GM12878 (cell line): ENCODE results near the gene VDR. TPM values are rescaled to one million over a fixed set of nuclear protein-coding genes. Genes with fewer than 3 reads are reported as not detected.
A peak's percentile ranks its signal among the peaks of the same experiment; 100 is the strongest.

Source experiments
- BACH1 ChIP-seq: fragments of 450-650 bp; IDR thresholded peaks from 2 replicates; pipeline ENCODE4 v1.6.1; 2017; ENCODE audit warnings: mild to moderate bottlenecking, borderline replicate concordance
- CREB1 ChIP-seq: IDR thresholded peaks from 2 replicates; pipeline ENCODE4 v1.6.1; 2012; ENCODE audit warnings: low read depth, mild to moderate bottlenecking, inconsistent platforms
- CUX1 ChIP-seq: IDR thresholded peaks from 2 replicates; pipeline ENCODE4 v1.6.1; 2012; ENCODE audit warnings: improper control_type of control experiment, low read depth, low read length; ENCODE audit not compliant: insufficient replicate concordance
- HDGF ChIP-seq: fragments of 450-650 bp; IDR thresholded peaks from 2 replicates; pipeline ENCODE4 v1.6.1; 2016; ENCODE audit warnings: antibody characterized with exemption
- IKZF2 ChIP-seq, 2 experiments: fragments of 450-650 bp; IDR thresholded peaks; 2 replicates each; pipeline ENCODE4 v1.6.1; 2017; ENCODE audit warnings: mild to moderate bottlenecking in 2 of 2, moderate library complexity in 2 of 2
- PAX5 ChIP-seq: IDR thresholded peaks from 2 replicates; pipeline ENCODE4 v1.6.1; 2011; ENCODE audit warnings: low read depth, low read length, borderline replicate concordance
- POLR2AphosphoS5 ChIP-seq: IDR thresholded peaks from 2 replicates; pipeline ENCODE4 v1.6.1; 2011; ENCODE audit warnings: mild to moderate bottlenecking, low read length, inconsistent platforms
- RFX5 ChIP-seq: IDR thresholded peaks from 2 replicates; pipeline ENCODE4 v1.6.1; 2011; ENCODE audit warnings: low read depth, low read length, improper control_type of control experiment
- RUNX3 ChIP-seq: IDR thresholded peaks from 2 replicates; pipeline ENCODE4 v1.6.1; 2012; ENCODE audit warnings: low read length, inconsistent platforms
- SIN3A ChIP-seq: IDR thresholded peaks from 2 replicates; pipeline ENCODE4 v1.6.1; 2012; ENCODE audit warnings: low read depth, low read length, improper control_type of control experiment
- SPI1 ChIP-seq: IDR thresholded peaks from 2 replicates; pipeline ENCODE4 v1.6.1; 2011; ENCODE audit warnings: low read depth, mild to moderate bottlenecking, low read length, moderate library complexity, borderline replicate concordance; ENCODE audit not compliant: insufficient read depth
- SREBF1 ChIP-seq: IDR thresholded peaks from 2 replicates; pipeline ENCODE4 v1.6.1; 2012; ENCODE audit warnings: mild to moderate bottlenecking, low read length
- STAT1 ChIP-seq: fragments of 450-650 bp; conservative IDR thresholded peaks from 2 replicates; pipeline ENCODE4 v1.6.1; 2014; ENCODE audit warnings: antibody characterized with exemption, mild to moderate bottlenecking
- polyA plus RNA-seq, 11 experiments: library from polyadenylated mRNA; depleted of rRNA in 4 of 11; unstranded in 6 of 11; stranded (reverse) in 5 of 11; fragments of >200 nt; fragmentation: Nextera tagmentation in 4 of 11; fragmentation: Illumina TruSeq in 1 of 11; extraction: Ambion mirVana in 4 of 11; extraction: Trizol in 1 of 11; gene quantifications; 1 replicate in 1 of 11; 2 replicates in 10 of 11; pipeline versions ENCODE4 v1.2.1 to v1.2.3, GENCODE V29; 2011 to 2016; ENCODE audit warnings: inconsistent platforms in 2 of 11, missing spikeins in 2 of 11, low read depth in 1 of 11
- total RNA-seq, 4 experiments: library from RNA; depleted of rRNA in 3 of 4; stranded (reverse); fragments of >200 nt in 3 of 4; fragmentation: Illumina TruSeq in 1 of 4; extraction: Trizol in 1 of 4; gene quantifications; 2 replicates each; pipeline versions ENCODE4 v1.2.1 to v1.2.3, GENCODE V29; 2013 to 2021
- TF ChIP-seq, protein P1 (sequence below): fragments of 150-350 bp; IDR thresholded peaks from 2 replicates; pipeline ENCODE4 v1.6.1; 2016; ENCODE audit warnings: low read depth, low read length
- TF ChIP-seq, protein P2 (sequence below): fragments of 450-650 bp; IDR thresholded peaks from 2 replicates; pipeline ENCODE4 v1.6.1; 2017; ENCODE audit warnings: mild to moderate bottlenecking, low read depth, inconsistent platforms; ENCODE audit not compliant: poor library complexity, severe bottlenecking
- TF ChIP-seq, protein P3 (sequence below): fragments of 450-650 bp; IDR thresholded peaks from 2 replicates; pipeline ENCODE4 v1.6.1; 2018; ENCODE audit warnings: mild to moderate bottlenecking, low read depth, moderate library complexity; ENCODE audit not compliant: partially characterized antibody

VDR gene
- total and polyA plus RNA-seq, 10 of the 15 experiments (the other 5 are each of a cell fraction or from before 2014, with no cell fraction given), result 0.27 to 7.9 (median 3.0) TPM

DNA sequence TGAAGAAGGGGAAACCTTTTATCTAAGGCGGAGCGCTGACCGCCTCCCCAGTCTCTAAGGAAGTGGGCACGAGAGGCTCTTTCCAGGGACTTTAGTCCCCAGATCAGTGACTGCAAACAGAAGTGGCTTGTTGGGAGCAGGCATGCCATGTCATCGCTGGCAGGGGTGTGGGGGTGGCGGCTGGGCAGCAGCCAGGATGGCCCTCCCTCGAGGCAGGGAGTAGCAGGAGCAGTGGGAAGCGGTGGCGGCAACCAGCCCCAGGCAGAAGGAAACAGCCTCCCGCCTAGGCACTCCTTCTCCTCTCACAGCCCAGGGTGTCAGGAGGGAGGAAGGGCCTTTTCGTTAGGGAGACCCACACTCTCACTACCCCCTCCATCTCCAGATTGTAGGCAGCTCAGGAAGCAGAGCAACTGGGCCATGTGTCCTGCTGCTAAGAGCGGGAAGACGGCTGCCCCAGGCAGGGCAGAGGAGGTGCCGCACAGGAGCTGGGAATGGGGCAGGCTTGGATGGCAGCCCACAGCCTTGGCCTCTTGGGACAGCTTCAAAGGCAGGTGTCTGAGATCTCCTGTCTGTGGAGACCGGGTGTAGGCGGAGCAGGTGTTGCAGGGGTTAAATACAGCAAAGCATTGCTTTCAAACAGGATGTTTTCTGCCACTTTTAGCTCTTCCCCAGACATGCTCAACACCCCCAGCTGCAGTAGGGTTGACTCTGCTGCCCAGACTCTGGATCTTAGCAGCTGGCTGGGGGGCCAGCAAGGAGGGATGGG lies 21.8 kb downstream of the VDR start (continued):
- TF ChIP-seq IKZF2 (IDR thresholded peaks at IDR 0.05) (peak; percentile 91 to 93), SIN3A (no peak), PAX5 (peak; percentile 90), STAT1 (no peak), BACH1 (no peak), CUX1 (no peak), HDGF (peak; percentile 64), RUNX3 (peak; percentile 88), RFX5 (no peak), SREBF1 (no peak), SPI1 (peak; percentile 18; the same call in 1 of the 2 replicates), CREB1 (peak; percentile 47; the same call in 1 of the 2 replicates), POLR2AphosphoS5 (no peak; the same call in 1 of the 2 replicates)
- TF ChIP-seq, protein P1, sequence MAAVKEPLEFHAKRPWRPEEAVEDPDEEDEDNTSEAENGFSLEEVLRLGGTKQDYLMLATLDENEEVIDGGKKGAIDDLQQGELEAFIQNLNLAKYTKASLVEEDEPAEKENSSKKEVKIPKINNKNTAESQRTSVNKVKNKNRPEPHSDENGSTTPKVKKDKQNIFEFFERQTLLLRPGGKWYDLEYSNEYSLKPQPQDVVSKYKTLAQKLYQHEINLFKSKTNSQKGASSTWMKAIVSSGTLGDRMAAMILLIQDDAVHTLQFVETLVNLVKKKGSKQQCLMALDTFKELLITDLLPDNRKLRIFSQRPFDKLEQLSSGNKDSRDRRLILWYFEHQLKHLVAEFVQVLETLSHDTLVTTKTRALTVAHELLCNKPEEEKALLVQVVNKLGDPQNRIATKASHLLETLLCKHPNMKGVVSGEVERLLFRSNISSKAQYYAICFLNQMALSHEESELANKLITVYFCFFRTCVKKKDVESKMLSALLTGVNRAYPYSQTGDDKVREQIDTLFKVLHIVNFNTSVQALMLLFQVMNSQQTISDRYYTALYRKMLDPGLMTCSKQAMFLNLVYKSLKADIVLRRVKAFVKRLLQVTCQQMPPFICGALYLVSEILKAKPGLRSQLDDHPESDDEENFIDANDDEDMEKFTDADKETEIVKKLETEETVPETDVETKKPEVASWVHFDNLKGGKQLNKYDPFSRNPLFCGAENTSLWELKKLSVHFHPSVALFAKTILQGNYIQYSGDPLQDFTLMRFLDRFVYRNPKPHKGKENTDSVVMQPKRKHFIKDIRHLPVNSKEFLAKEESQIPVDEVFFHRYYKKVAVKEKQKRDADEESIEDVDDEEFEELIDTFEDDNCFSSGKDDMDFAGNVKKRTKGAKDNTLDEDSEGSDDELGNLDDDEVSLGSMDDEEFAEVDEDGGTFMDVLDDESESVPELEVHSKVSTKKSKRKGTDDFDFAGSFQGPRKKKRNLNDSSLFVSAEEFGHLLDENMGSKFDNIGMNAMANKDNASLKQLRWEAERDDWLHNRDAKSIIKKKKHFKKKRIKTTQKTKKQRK, result no peak
- TF ChIP-seq, protein P2, sequence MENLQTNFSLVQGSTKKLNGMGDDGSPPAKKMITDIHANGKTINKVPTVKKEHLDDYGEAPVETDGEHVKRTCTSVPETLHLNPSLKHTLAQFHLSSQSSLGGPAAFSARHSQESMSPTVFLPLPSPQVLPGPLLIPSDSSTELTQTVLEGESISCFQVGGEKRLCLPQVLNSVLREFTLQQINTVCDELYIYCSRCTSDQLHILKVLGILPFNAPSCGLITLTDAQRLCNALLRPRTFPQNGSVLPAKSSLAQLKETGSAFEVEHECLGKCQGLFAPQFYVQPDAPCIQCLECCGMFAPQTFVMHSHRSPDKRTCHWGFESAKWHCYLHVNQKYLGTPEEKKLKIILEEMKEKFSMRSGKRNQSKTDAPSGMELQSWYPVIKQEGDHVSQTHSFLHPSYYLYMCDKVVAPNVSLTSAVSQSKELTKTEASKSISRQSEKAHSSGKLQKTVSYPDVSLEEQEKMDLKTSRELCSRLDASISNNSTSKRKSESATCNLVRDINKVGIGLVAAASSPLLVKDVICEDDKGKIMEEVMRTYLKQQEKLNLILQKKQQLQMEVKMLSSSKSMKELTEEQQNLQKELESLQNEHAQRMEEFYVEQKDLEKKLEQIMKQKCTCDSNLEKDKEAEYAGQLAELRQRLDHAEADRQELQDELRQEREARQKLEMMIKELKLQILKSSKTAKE, result peak; percentile 94
- TF ChIP-seq, protein P3, sequence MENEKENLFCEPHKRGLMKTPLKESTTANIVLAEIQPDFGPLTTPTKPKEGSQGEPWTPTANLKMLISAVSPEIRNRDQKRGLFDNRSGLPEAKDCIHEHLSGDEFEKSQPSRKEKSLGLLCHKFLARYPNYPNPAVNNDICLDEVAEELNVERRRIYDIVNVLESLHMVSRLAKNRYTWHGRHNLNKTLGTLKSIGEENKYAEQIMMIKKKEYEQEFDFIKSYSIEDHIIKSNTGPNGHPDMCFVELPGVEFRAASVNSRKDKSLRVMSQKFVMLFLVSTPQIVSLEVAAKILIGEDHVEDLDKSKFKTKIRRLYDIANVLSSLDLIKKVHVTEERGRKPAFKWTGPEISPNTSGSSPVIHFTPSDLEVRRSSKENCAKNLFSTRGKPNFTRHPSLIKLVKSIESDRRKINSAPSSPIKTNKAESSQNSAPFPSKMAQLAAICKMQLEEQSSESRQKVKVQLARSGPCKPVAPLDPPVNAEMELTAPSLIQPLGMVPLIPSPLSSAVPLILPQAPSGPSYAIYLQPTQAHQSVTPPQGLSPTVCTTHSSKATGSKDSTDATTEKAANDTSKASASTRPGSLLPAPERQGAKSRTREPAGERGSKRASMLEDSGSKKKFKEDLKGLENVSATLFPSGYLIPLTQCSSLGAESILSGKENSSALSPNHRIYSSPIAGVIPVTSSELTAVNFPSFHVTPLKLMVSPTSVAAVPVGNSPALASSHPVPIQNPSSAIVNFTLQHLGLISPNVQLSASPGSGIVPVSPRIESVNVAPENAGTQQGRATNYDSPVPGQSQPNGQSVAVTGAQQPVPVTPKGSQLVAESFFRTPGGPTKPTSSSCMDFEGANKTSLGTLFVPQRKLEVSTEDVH, result no peak
